ENCODE measurements around the gene ZNF827.

ZNF827 gene

GRCh38 chr4:145891958-145892357 is 46.7 kb downstream of the ZNF827 start:
- no peaks in the 10 kb centered on the region for H3K9me3 ChIP-seq (ENCODE audit: control insufficient read depth, low read length)
- H3K36me3 ChIP-seq (ENCODE audit: control insufficient read depth, insufficient read depth, low read length) = no peaks in the 10 kb centered on the region
- H3K4me3 ChIP-seq (ENCODE audit: insufficient read depth, low read depth, low read length, poor library complexity, severe bottlenecking) = no peak overlapping the region
- no peak for DNase-seq
- no peaks in the 10 kb centered on the region for H3K4me1 ChIP-seq (ENCODE audit: control insufficient read depth, insufficient read depth, low read length, poor library complexity, severe bottlenecking)
- H3K27ac ChIP-seq (ENCODE audit: insufficient read depth, low read length, poor library complexity, severe bottlenecking) = no peak overlapping the region
- no peaks in the 10 kb centered on the region for H3K27me3 ChIP-seq (replicated peaks; ENCODE audit: control insufficient read depth, insufficient read depth, low read length, poor library complexity, severe bottlenecking)

- no peaks in the 10 kb centered on the region for H3K9me3 ChIP-seq (ENCODE audit: control insufficient read depth, low read length)
- H3K4me1 ChIP-seq (ENCODE audit: control insufficient read depth, insufficient read depth, low read length, poor library complexity, severe bottlenecking) = no peaks in the 10 kb centered on the region
- peaks cover 6% of the 10 kb centered on the region for H3K36me3 ChIP-seq (ENCODE audit: control insufficient read depth, insufficient read depth, low read length)
- no peak overlapping the region for H3K4me3 ChIP-seq (ENCODE audit: insufficient read depth, low read depth, low read length, poor library complexity, severe bottlenecking)
- no peak overlapping the region for H3K27ac ChIP-seq (ENCODE audit: insufficient read depth, low read length, poor library complexity, severe bottlenecking)
- no peaks in the 10 kb centered on the region for H3K27me3 ChIP-seq (replicated peaks; ENCODE audit: control insufficient read depth, insufficient read depth, low read length, poor library complexity, severe bottlenecking)
- no peak for DNase-seq
Observed at GRCh38 chr4:145890689-145891088, 47.9 kb downstream of the ZNF827 start.

- H3K36me3 ChIP-seq (ENCODE audit: control insufficient read depth, insufficient read depth, low read length) = peaks cover 8% of the 10 kb centered on the region
- no peak overlapping the region for H3K4me3 ChIP-seq (ENCODE audit: insufficient read depth, low read depth, low read length, poor library complexity, severe bottlenecking)
- no peak overlapping the region for H3K27ac ChIP-seq (ENCODE audit: insufficient read depth, low read length, poor library complexity, severe bottlenecking)
- DNase-seq = no peak
- H3K27me3 ChIP-seq (replicated peaks; ENCODE audit: control insufficient read depth, insufficient read depth, low read length, poor library complexity, severe bottlenecking) = no peaks in the 10 kb centered on the region
- no peaks in the 10 kb centered on the region for H3K9me3 ChIP-seq (ENCODE audit: control insufficient read depth, low read length)
- H3K4me1 ChIP-seq (ENCODE audit: control insufficient read depth, insufficient read depth, low read length, poor library complexity, severe bottlenecking) = no peaks in the 10 kb centered on the region
Observed at GRCh38 chr4:145888393-145888792, 50.2 kb downstream of the ZNF827 start.

- Histone ChIP-seq H3K4me3 (ENCODE audit: insufficient read depth, low read depth, low read length, poor library complexity, severe bottlenecking) (no peak overlapping the region), H3K36me3 (ENCODE audit: control insufficient read depth, insufficient read depth, low read length) (peaks cover 8% of the 10 kb centered on the region)
- no peak for DNase-seq
Observed at GRCh38 chr4:145887241-145887991, 51.2 kb downstream of the ZNF827 start.

GRCh38 chr4:145886871-145887240 is 51.8 kb downstream of the ZNF827 start:
- DNase-seq = no peak
- Histone ChIP-seq H3K36me3 (ENCODE audit: control insufficient read depth, insufficient read depth, low read length) (peaks cover 8% of the 10 kb centered on the region), H3K27me3 (replicated peaks; ENCODE audit: control insufficient read depth, insufficient read depth, low read length, poor library complexity, severe bottlenecking) (no peaks in the 10 kb centered on the region), H3K9me3 (ENCODE audit: control insufficient read depth, low read length) (no peaks in the 10 kb centered on the region), H3K4me1 (ENCODE audit: control insufficient read depth, insufficient read depth, low read length, poor library complexity, severe bottlenecking) (no peaks in the 10 kb centered on the region), H3K4me3 (ENCODE audit: insufficient read depth, low read depth, low read length, poor library complexity, severe bottlenecking) (no peak overlapping the region), H3K27ac (ENCODE audit: insufficient read depth, low read length, poor library complexity, severe bottlenecking) (no peak overlapping the region)

More at GRCh38 chr4:145887241-145887991, 51.2 kb downstream of the ZNF827 start:
- Histone ChIP-seq H3K4me1 (ENCODE audit: control insufficient read depth, insufficient read depth, low read length, poor library complexity, severe bottlenecking) (no peaks in the 10 kb centered on the region), H3K9me3 (ENCODE audit: control insufficient read depth, low read length) (no peaks in the 10 kb centered on the region), H3K27me3 (replicated peaks; ENCODE audit: control insufficient read depth, insufficient read depth, low read length, poor library complexity, severe bottlenecking) (no peaks in the 10 kb centered on the region), H3K27ac (ENCODE audit: insufficient read depth, low read length, poor library complexity, severe bottlenecking) (no peak overlapping the region)

- Histone ChIP-seq H3K36me3 (ENCODE audit: control insufficient read depth, insufficient read depth, low read length) (peaks cover 8% of the 10 kb centered on the region), H3K9me3 (ENCODE audit: control insufficient read depth, low read length) (no peaks in the 10 kb centered on the region), H3K4me3 (ENCODE audit: insufficient read depth, low read depth, low read length, poor library complexity, severe bottlenecking) (no peak overlapping the region), H3K27me3 (replicated peaks; ENCODE audit: control insufficient read depth, insufficient read depth, low read length, poor library complexity, severe bottlenecking) (no peaks in the 10 kb centered on the region), H3K27ac (ENCODE audit: insufficient read depth, low read length, poor library complexity, severe bottlenecking) (no peak overlapping the region), H3K4me1 (ENCODE audit: control insufficient read depth, insufficient read depth, low read length, poor library complexity, severe bottlenecking) (no peaks in the 10 kb centered on the region)
- DNase-seq = no peak
Observed at GRCh38 chr4:145885666-145886065, 53.0 kb downstream of the ZNF827 start.

- Histone ChIP-seq H3K9me3 (ENCODE audit: control insufficient read depth, low read length) (no peaks in the 10 kb centered on the region), H3K4me1 (ENCODE audit: control insufficient read depth, insufficient read depth, low read length, poor library complexity, severe bottlenecking) (no peaks in the 10 kb centered on the region), H3K36me3 (ENCODE audit: control insufficient read depth, insufficient read depth, low read length) (peaks cover 8% of the 10 kb centered on the region), H3K27ac (ENCODE audit: insufficient read depth, low read length, poor library complexity, severe bottlenecking) (no peak overlapping the region), H3K4me3 (ENCODE audit: insufficient read depth, low read depth, low read length, poor library complexity, severe bottlenecking) (no peak overlapping the region), H3K27me3 (replicated peaks; ENCODE audit: control insufficient read depth, insufficient read depth, low read length, poor library complexity, severe bottlenecking) (no peaks in the 10 kb centered on the region)
- DNase-seq = no peak
Observed at GRCh38 chr4:145884775-145885174, 53.8 kb downstream of the ZNF827 start.

- Histone ChIP-seq H3K4me1 (ENCODE audit: control insufficient read depth, insufficient read depth, low read length, poor library complexity, severe bottlenecking) (no peaks in the 10 kb centered on the region), H3K27ac (ENCODE audit: insufficient read depth, low read length, poor library complexity, severe bottlenecking) (no peak overlapping the region)
Observed at GRCh38 chr4:145883101-145883694, 55.4 kb downstream of the ZNF827 start.

GRCh38 chr4:145882604-145883003 is 56.0 kb downstream of the ZNF827 start:
- Histone ChIP-seq H3K4me3 (ENCODE audit: insufficient read depth, low read depth, low read length, poor library complexity, severe bottlenecking) (no peak overlapping the region), H3K36me3 (ENCODE audit: control insufficient read depth, insufficient read depth, low read length) (peaks cover 8% of the 10 kb centered on the region), H3K9me3 (ENCODE audit: control insufficient read depth, low read length) (no peaks in the 10 kb centered on the region), H3K4me1 (ENCODE audit: control insufficient read depth, insufficient read depth, low read length, poor library complexity, severe bottlenecking) (no peaks in the 10 kb centered on the region), H3K27ac (ENCODE audit: insufficient read depth, low read length, poor library complexity, severe bottlenecking) (no peak overlapping the region), H3K27me3 (replicated peaks; ENCODE audit: control insufficient read depth, insufficient read depth, low read length, poor library complexity, severe bottlenecking) (no peaks in the 10 kb centered on the region)
- no peak for DNase-seq

More at GRCh38 chr4:145883101-145883694, 55.4 kb downstream of the ZNF827 start:
- peaks cover 8% of the 10 kb centered on the region for H3K36me3 ChIP-seq (ENCODE audit: control insufficient read depth, insufficient read depth, low read length)
- DNase-seq = no peak
- no peaks in the 10 kb centered on the region for H3K27me3 ChIP-seq (replicated peaks; ENCODE audit: control insufficient read depth, insufficient read depth, low read length, poor library complexity, severe bottlenecking)
- no peaks in the 10 kb centered on the region for H3K9me3 ChIP-seq (ENCODE audit: control insufficient read depth, low read length)
- H3K4me3 ChIP-seq (ENCODE audit: insufficient read depth, low read depth, low read length, poor library complexity, severe bottlenecking) = no peak overlapping the region

- no peaks in the 10 kb centered on the region for H3K27me3 ChIP-seq (replicated peaks; ENCODE audit: control insufficient read depth, insufficient read depth, low read length, poor library complexity, severe bottlenecking)
- DNase-seq = no peak
- H3K36me3 ChIP-seq (ENCODE audit: control insufficient read depth, insufficient read depth, low read length) = peaks cover 8% of the 10 kb centered on the region
- no peak overlapping the region for H3K4me3 ChIP-seq (ENCODE audit: insufficient read depth, low read depth, low read length, poor library complexity, severe bottlenecking)
- no peak overlapping the region for H3K27ac ChIP-seq (ENCODE audit: insufficient read depth, low read length, poor library complexity, severe bottlenecking)
- no peaks in the 10 kb centered on the region for H3K4me1 ChIP-seq (ENCODE audit: control insufficient read depth, insufficient read depth, low read length, poor library complexity, severe bottlenecking)
- H3K9me3 ChIP-seq (ENCODE audit: control insufficient read depth, low read length) = no peaks in the 10 kb centered on the region
Observed at GRCh38 chr4:145881989-145882388, 56.6 kb downstream of the ZNF827 start.
